PFSK-1 (cell line): Measurements from ENCODE around the gene MYH14.

Experiments
- FOXP2 ChIP-seq: optimal IDR thresholded peaks from 2 replicates; pipeline ENCODE3; 2011; ENCODE audit warnings: borderline replicate concordance, control low read depth, inconsistent platforms; ENCODE audit not compliant: insufficient read depth; ENCODE audit errors: extremely low read length, extremely low read depth
- POLR2AphosphoS5 ChIP-seq: IDR thresholded peaks from 2 replicates; pipeline ENCODE4 v1.6.1; 2012; ENCODE audit warnings: low read depth, mild to moderate bottlenecking, control low read depth, low read length, moderate library complexity
- REST ChIP-seq, 2 experiments: IDR thresholded peaks; 2 replicates each; pipeline versions ENCODE4 v1.6.1 to v1.8.0; 2011 to 2012; ENCODE audit warnings: low read depth in 2 of 2, low read length in 2 of 2, control low read depth in 1 of 2, inconsistent platforms in 1 of 2, mild to moderate bottlenecking in 1 of 2, moderate library complexity in 1 of 2; ENCODE audit not compliant: insufficient read depth in 1 of 2
- SIN3A ChIP-seq: IDR thresholded peaks from 2 replicates; pipeline ENCODE4 v1.6.1; 2012; ENCODE audit warnings: mild to moderate bottlenecking, low read length, moderate library complexity, borderline replicate concordance; ENCODE audit not compliant: insufficient read depth
- TAF1 ChIP-seq: IDR thresholded peaks from 2 replicates; pipeline ENCODE4 v1.6.1; 2012; ENCODE audit warnings: low read length, control low read depth, borderline replicate concordance; ENCODE audit not compliant: insufficient read depth

Gene MYH14

GRCh38 chr19:50162988-50163387 is 40.4 kb upstream of the MYH14 start, which contains the start of gene IZUMO2:
IZUMO2 (minus strand) TSS chr19:50163281; CDS start chr19:50163194, 87 bp downstream.
- TF ChIP-seq REST (IDR thresholded peaks at IDR 0.05; ENCODE audit: insufficient read depth in 1 of 2, low read depth in 2 of 2, low read length in 2 of 2) (no peak), POLR2AphosphoS5 (no peak), SIN3A (no peak), FOXP2 (no peak), TAF1 (no peak)

GRCh38 chr19:50167314-50167721 is 36.1 kb upstream of the MYH14 start:
- TF ChIP-seq REST (IDR thresholded peaks at IDR 0.05; ENCODE audit: insufficient read depth in 1 of 2, low read depth in 2 of 2, low read length in 2 of 2) (no peak), POLR2AphosphoS5 (no peak), SIN3A (no peak), TAF1 (no peak), FOXP2 (no peak)

DNA sequence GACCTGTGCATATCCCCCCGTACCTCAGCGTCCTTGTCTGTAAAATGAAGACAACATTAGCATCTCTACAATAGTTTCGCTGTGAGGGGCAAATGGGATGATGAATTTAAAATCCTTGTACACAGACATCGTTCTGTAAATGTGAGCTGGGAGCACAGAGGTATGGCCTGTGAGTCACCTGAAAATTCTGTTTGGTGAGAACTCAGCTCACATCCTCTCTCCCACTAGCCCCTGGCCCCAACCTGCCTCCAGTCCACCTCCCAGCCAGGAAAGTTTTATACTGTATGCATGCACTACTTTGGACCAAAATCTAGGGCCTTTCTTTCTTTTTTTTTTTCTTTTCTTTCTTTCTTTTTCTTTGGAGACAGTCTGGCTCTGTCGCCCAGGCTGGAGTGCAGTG is 31.7 kb upstream of the MYH14 start:
- no peak for TF ChIP-seq POLR2AphosphoS5

DNA sequence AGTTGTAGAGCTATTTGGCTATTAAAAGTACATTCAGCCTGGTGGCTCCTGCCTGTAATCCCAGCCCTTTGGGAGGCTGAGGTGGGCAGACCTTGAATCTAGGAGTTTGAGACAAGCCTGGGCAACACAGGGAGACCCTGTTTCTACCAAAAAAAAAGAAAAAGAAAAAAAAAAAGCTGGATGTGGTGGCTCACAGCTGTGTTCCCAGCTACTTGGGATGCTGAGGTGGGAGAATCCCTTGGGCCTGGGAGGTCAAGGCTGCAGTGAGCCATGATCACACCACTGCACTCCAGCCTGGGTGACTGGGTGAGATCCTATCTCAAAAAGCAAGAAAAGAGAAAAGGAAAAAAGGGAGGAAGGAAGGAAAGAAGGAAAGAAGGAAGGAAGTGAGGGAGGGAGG is 30.7 kb upstream of the MYH14 start:
- TF ChIP-seq FOXP2 (no peak), REST (IDR thresholded peaks at IDR 0.05; ENCODE audit: insufficient read depth in 1 of 2, low read depth in 2 of 2, low read length in 2 of 2) (no peak), TAF1 (no peak), POLR2AphosphoS5 (no peak), SIN3A (no peak)

DNA sequence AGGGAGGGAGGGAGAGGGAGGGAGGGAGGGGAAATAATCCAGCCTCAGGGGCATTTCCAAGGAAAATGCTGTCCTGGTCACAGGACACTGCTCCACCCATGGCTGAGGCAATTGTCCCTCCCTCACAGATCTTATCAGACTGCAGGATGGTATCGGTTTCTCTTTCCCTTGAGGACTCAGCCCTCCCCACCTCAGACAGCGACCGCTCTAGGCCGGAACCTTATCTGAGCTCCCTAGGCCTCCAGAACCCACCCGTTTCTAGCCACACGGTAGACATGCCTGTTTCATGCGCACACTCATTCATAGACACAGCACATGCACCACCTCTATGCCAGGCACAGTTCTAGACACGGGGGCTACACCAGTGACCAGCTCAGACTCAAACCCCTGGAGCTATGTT is 30.3 kb upstream of the MYH14 start:
- TF ChIP-seq TAF1 (no peak), SIN3A (no peak), FOXP2 (no peak), REST (IDR thresholded peaks at IDR 0.05; ENCODE audit: insufficient read depth in 1 of 2, low read depth in 2 of 2, low read length in 2 of 2) (no peak), POLR2AphosphoS5 (no peak)
